H1 (cell line): ENCODE measurements around the gene UGT1A10. TPM values are rescaled to one million over a fixed set of nuclear protein-coding genes. Genes with fewer than 3 reads are reported as not detected.

Experiments
- CHD7 ChIP-seq: fragments of 300-600 bp; sonication (generic); IDR thresholded peaks from 2 replicates; pipeline ENCODE4 v1.7.1; 2012; ENCODE audit warnings: low read length, moderate library complexity, mild to moderate bottlenecking, inconsistent platforms; ENCODE audit not compliant: insufficient replicate concordance
- SIN3A ChIP-seq, 2 experiments: IDR thresholded peaks in 1 of 2; conservative IDR thresholded peaks in 1 of 2; 2 replicates each; pipeline ENCODE4 v1.6.1; 2011 to 2012; ENCODE audit warnings: low read length in 2 of 2, improper control_type of control experiment in 1 of 2, low read depth in 1 of 2, mild to moderate bottlenecking in 1 of 2
- polyA plus RNA-seq, 7 experiments: library from polyadenylated mRNA; depleted of rRNA in 3 of 7; stranded (reverse) in 5 of 7; unstranded in 2 of 7; fragments of >200 nt in 5 of 7; fragments of 200-250 nt in 2 of 7; gene quantifications; 1 replicate in 5 of 7; 2 replicates in 1 of 7; 4 replicates in 1 of 7; pipeline versions ENCODE4 v1.2.1 to v1.2.3, GENCODE V29; 2011 to 2013; ENCODE audit warnings: missing spikeins in 2 of 7, mixed read lengths in 2 of 7
- total RNA-seq: library from RNA; stranded (reverse); fragmentation: NEBNext Ultra II Directional; extraction: Animal tissue kit (Norgen Biotek cat#: 25700); gene quantifications from 2 replicates; pipeline ENCODE4 v1.2.1, GENCODE V29; 2021

UGT1A10 gene
- total and polyA plus RNA-seq, 2 of the 8 experiments (the other 6 are each of a cell fraction or from before 2014, with no cell fraction given), result not detected

DNA sequence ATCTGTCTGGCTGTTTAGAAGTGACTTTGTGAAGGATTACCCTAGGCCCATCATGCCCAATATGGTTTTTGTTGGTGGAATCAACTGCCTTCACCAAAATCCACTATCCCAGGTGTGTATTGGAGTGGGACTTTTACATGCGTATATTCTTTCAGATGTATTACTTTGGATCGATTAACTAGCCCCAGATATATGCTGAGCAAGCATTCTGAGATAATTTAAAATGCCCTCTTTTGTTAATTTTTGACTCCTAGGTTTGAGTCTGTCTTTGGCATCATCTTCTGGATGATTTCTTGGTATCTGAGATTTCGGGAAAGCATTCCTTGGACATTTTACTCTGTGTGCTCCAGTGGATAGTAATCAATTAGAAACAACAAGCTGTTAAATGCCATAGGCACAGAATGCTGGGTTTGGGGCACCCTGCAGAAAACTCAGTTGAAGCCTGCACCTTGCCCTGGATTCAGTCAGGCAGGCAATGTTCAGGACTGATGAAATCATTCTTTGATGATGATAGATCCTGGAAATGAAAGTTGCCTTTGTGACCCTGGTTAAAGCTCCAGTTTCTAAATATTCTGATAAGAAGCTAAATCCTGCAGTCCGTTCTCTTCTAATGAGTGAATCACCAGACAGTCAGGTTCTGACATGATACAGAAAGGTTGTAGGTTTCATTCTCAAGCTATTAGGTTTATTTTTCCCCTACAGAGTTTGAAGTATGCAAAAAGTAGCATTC, 125.0 kb downstream of the UGT1A10 start (continued):
- TF ChIP-seq CHD7, result no peak
- TF ChIP-seq SIN3A (conservative IDR thresholded peaks at IDR 0.05 in 1 of 2, IDR thresholded peaks at IDR 0.05 in 1 of 2; ENCODE audit: low read depth in 1 of 2, low read length in 2 of 2), result no peak
